GM23338 (cell line): ENCODE measurements around the gene CCNB1. TPM values are rescaled to one million over a fixed set of nuclear protein-coding genes. Genes with fewer than 3 reads are reported as not detected.

Source experiments
- ATAC-seq: fragments of 200-7000 bp; cut with Tn5 transposase; 3 replicates; pipeline ENCODE4 v1.9.1; 2020
- DNase-seq: peaks from one replicate; pipeline ENCODE4 v3.0.0-alpha.2; 2015; ENCODE audit warnings: low spot score
- H2AFZ ChIP-seq: fragments of 200-600 bp; sonication (generic); 2 replicates; pipeline ENCODE4 v1.8.0; 2016; ENCODE audit warnings: antibody characterized with exemption, mild to moderate bottlenecking, moderate library complexity
- H3F3A ChIP-seq: fragments of 200-600 bp; sonication (generic); replicated peaks from 2 replicates; pipeline ENCODE4 v1.8.0; 2017; ENCODE audit warnings: antibody characterized with exemption, mixed run types, low read depth
- H3K27ac ChIP-seq: fragments of 200-600 bp; sonication (generic); 2 replicates; pipeline ENCODE4 v1.6.1; 2016; ENCODE audit warnings: low read depth
- H3K27me3 ChIP-seq: fragments of 200-600 bp; sonication (generic); 2 replicates; pipeline ENCODE4 v1.8.0; 2016; ENCODE audit warnings: mild to moderate bottlenecking, mixed run types, moderate library complexity; ENCODE audit not compliant: insufficient read depth
- H3K36me3 ChIP-seq: fragments of 200-600 bp; sonication (generic); 2 replicates; pipeline ENCODE4 v1.8.0; 2016; ENCODE audit warnings: mild to moderate bottlenecking; ENCODE audit not compliant: insufficient read depth
- H3K4me1 ChIP-seq: fragments of 200-600 bp; sonication (generic); 2 replicates; pipeline ENCODE4 v1.8.0; 2016; ENCODE audit warnings: mild to moderate bottlenecking, moderate library complexity; ENCODE audit not compliant: insufficient read depth
- H3K4me2 ChIP-seq: fragments of 200-600 bp; sonication (generic); 2 replicates; pipeline ENCODE4 v1.7.1; 2017; ENCODE audit warnings: mixed run types
- H3K4me3 ChIP-seq: fragments of 200-600 bp; sonication (generic); 2 replicates; pipeline ENCODE4 v1.6.1; 2016; ENCODE audit warnings: mixed run types
- H3K79me2 ChIP-seq: fragments of 200-600 bp; sonication (generic); replicated peaks from 2 replicates; pipeline ENCODE4 v1.8.0; 2017; ENCODE audit warnings: mild to moderate bottlenecking; ENCODE audit not compliant: insufficient read depth
- H3K9me2 ChIP-seq: fragments of 200-600 bp; sonication (generic); 2 replicates; pipeline ENCODE4 v1.8.0; 2017; ENCODE audit not compliant: insufficient read depth
- H4K20me1 ChIP-seq: fragments of 200-600 bp; sonication (generic); replicated peaks from 2 replicates; pipeline ENCODE4 v1.8.0; 2017; ENCODE audit warnings: mild to moderate bottlenecking; ENCODE audit not compliant: insufficient read depth
- H3K27ac Mint-ChIP-seq: 2 replicates; pipeline ENCODE4 v1.8.0; 2020; ENCODE audit warnings: inconsistent platforms, mild to moderate bottlenecking, moderate library complexity, mixed read lengths
- H3K27me3 Mint-ChIP-seq: 3 replicates; pipeline ENCODE4 v1.8.0; 2022; ENCODE audit warnings: low read depth, mild to moderate bottlenecking, moderate library complexity, mixed read lengths, inconsistent platforms; ENCODE audit not compliant: insufficient read depth, poor library complexity
- H3K36me3 Mint-ChIP-seq: 3 replicates; pipeline ENCODE4 v1.8.0; 2021; ENCODE audit warnings: low read depth, mild to moderate bottlenecking, inconsistent platforms, moderate library complexity, mixed read lengths
- H3K4me1 Mint-ChIP-seq: 3 replicates; pipeline ENCODE4 v1.8.0; 2020; ENCODE audit warnings: mild to moderate bottlenecking, inconsistent platforms, mixed read lengths
- H3K4me3 Mint-ChIP-seq: 3 replicates; pipeline ENCODE4 v1.8.0; 2021; ENCODE audit warnings: moderate library complexity, mild to moderate bottlenecking, inconsistent platforms, mixed read lengths
- H3K9me3 Mint-ChIP-seq: 3 replicates; pipeline ENCODE4 v1.8.0; 2020; ENCODE audit warnings: moderate library complexity, mild to moderate bottlenecking, inconsistent platforms, mixed read lengths
- CREB1 ChIP-seq: fragments of 250-450 bp; sonication (Bioruptor Pico); IDR thresholded peaks from 2 replicates; pipeline ENCODE4 v1.5.0; 2020; ENCODE audit warnings: low read depth, mild to moderate bottlenecking, moderate library complexity
- EZH2 ChIP-seq: fragments of 200-600 bp; sonication (generic); IDR thresholded peaks from one replicate; pipeline ENCODE4 v1.8.0; 2017; ENCODE audit warnings: antibody characterized with exemption, mild to moderate bottlenecking, low read depth; ENCODE audit not compliant: unreplicated experiment
- EZH2phosphoT487 ChIP-seq: fragments of 200-600 bp; sonication (generic); IDR thresholded peaks from one replicate; pipeline ENCODE4 v1.8.1; 2018; ENCODE audit warnings: antibody characterized with exemption; ENCODE audit not compliant: unreplicated experiment
- JUNB ChIP-seq: IDR thresholded peaks from one replicate; pipeline ENCODE4 v1.6.1; 2016; ENCODE audit warnings: antibody characterized with exemption; ENCODE audit not compliant: unreplicated experiment
- NANOG ChIP-seq: IDR thresholded peaks from 2 replicates; pipeline ENCODE4 v1.6.1; 2016; ENCODE audit warnings: antibody characterized with exemption, borderline replicate concordance
- POLR2AphosphoS5 ChIP-seq: IDR thresholded peaks from 2 replicates; pipeline ENCODE4 v1.6.1; 2016; ENCODE audit warnings: antibody characterized with exemption, low read depth
- STAT1 ChIP-seq: IDR thresholded peaks from one replicate; pipeline ENCODE4 v1.6.1; 2016; ENCODE audit warnings: antibody characterized with exemption; ENCODE audit not compliant: unreplicated experiment
- ZNF114 ChIP-seq: fragments of 250-450 bp; sonication (Bioruptor Pico); IDR thresholded peaks from 2 replicates; pipeline ENCODE4 v1.5.0; 2020; ENCODE audit warnings: mild to moderate bottlenecking, moderate library complexity
- ZNF331 ChIP-seq: fragments of 250-450 bp; sonication (Bioruptor Pico); IDR thresholded peaks from 2 replicates; pipeline ENCODE4 v1.5.0; 2020; ENCODE audit warnings: low read depth, mild to moderate bottlenecking, moderate library complexity
- polyA plus RNA-seq: library from polyadenylated mRNA; unstranded; fragments of >200 nt; fragmentation: Nextera tagmentation; extraction: Ambion mirVana; gene quantifications from 2 replicates; pipeline ENCODE4 v1.2.1, GENCODE V29; 2016
- total RNA-seq: library from RNA; depleted of rRNA; stranded (reverse); fragments of >200 nt; shearing (Covaris generic); gene quantifications from 2 replicates; pipeline ENCODE4 v1.2.3, GENCODE V29; 2014
- TF ChIP-seq, protein P1 (sequence below): IDR thresholded peaks from 2 replicates; pipeline ENCODE4 v1.6.1; 2016; ENCODE audit warnings: antibody characterized with exemption
- TF ChIP-seq, protein P2 (sequence below): fragments of 250-450 bp; sonication (Bioruptor Pico); IDR thresholded peaks from 2 replicates; pipeline ENCODE4 v1.5.0; 2020; ENCODE audit warnings: mild to moderate bottlenecking, moderate library complexity
- TF ChIP-seq, protein P3 (sequence below): IDR thresholded peaks from one replicate; pipeline ENCODE4 v1.6.1; 2018; ENCODE audit warnings: antibody characterized with exemption; ENCODE audit not compliant: unreplicated experiment
- TF ChIP-seq, protein P4 (sequence below), 2 experiments: fragments of 200-600 bp in 1 of 2; sonication (generic) in 1 of 2; conservative IDR thresholded peaks; 2 replicates each; pipeline versions ENCODE4 v1.5.1 to v1.6.1; 2016 to 2017; ENCODE audit warnings: antibody characterized with exemption in 2 of 2, low read depth in 2 of 2, mild to moderate bottlenecking in 2 of 2, moderate library complexity in 1 of 2

Gene CCNB1
- total and polyA plus RNA-seq, 2 experiments from 2014 or later, result 273 to 400 TPM

DNA sequence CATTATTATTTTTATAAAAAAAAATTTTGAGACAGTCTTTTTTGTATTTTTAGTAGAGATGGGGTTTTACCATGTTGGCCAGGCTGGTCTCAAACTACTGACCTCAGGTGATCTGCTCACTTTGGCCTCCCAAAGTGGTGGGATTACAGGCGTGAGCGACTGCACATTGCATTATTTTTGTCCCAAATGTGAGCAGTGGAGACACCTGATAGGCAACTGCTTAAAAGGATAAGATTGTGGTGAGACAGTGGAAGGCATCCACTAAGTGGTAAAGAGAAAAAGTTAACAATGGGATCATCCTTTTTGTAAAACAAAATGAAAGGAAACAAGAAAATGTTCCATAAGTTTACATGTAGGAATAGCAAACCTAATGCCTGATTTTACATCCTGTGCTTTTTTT is 20.4 kb downstream of the CCNB1 start:
- DNase-seq (no peak), ATAC-seq (no peak)
- Histone ChIP-seq H3K27me3 (no peaks in the 10 kb centered on the region), H3K36me3 (peaks cover 7% of the 10 kb centered on the region; the same call in 1 of the 2 replicates), H3K79me2 (peaks cover 11% of the 10 kb centered on the region; the same call in 1 of the 2 replicates), H4K20me1 (no peaks in the 10 kb centered on the region), H3K9me2 (no peaks in the 10 kb centered on the region), H3K4me2 (no peak overlapping the region), H3K27ac (no peak overlapping the region), H3F3A (no peaks in the 10 kb centered on the region), H3K4me3 (no peak overlapping the region), H2AFZ (no peak overlapping the region), H3K4me1 (no peaks in the 10 kb centered on the region)
- Mint-ChIP-seq H3K27ac (no peak overlapping the region), H3K4me1 (no peaks in the 10 kb centered on the region; the same call in 1 of the 3 replicates), H3K36me3 (peaks cover 11% of the 10 kb centered on the region), H3K9me3 (no peaks in the 10 kb centered on the region; the same call in 2 of the 3 replicates), H3K4me3 (peak overlapping the region; percentile 26; the same call in 1 of the 3 replicates), H3K27me3 (peaks cover 10% of the 10 kb centered on the region)
- TF ChIP-seq JUNB (no peak), EZH2 (no peak), ZNF331 (CRISPR knock-in tag) (no peak), POLR2AphosphoS5 (no peak), EZH2phosphoT487 (no peak), CREB1 (no peak), NANOG (no peak), ZNF114 (CRISPR knock-in tag) (no peak), STAT1 (no peak)
- TF ChIP-seq, protein P1, sequence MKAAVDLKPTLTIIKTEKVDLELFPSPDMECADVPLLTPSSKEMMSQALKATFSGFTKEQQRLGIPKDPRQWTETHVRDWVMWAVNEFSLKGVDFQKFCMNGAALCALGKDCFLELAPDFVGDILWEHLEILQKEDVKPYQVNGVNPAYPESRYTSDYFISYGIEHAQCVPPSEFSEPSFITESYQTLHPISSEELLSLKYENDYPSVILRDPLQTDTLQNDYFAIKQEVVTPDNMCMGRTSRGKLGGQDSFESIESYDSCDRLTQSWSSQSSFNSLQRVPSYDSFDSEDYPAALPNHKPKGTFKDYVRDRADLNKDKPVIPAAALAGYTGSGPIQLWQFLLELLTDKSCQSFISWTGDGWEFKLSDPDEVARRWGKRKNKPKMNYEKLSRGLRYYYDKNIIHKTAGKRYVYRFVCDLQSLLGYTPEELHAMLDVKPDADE, result no peak
- TF ChIP-seq, protein P2, sequence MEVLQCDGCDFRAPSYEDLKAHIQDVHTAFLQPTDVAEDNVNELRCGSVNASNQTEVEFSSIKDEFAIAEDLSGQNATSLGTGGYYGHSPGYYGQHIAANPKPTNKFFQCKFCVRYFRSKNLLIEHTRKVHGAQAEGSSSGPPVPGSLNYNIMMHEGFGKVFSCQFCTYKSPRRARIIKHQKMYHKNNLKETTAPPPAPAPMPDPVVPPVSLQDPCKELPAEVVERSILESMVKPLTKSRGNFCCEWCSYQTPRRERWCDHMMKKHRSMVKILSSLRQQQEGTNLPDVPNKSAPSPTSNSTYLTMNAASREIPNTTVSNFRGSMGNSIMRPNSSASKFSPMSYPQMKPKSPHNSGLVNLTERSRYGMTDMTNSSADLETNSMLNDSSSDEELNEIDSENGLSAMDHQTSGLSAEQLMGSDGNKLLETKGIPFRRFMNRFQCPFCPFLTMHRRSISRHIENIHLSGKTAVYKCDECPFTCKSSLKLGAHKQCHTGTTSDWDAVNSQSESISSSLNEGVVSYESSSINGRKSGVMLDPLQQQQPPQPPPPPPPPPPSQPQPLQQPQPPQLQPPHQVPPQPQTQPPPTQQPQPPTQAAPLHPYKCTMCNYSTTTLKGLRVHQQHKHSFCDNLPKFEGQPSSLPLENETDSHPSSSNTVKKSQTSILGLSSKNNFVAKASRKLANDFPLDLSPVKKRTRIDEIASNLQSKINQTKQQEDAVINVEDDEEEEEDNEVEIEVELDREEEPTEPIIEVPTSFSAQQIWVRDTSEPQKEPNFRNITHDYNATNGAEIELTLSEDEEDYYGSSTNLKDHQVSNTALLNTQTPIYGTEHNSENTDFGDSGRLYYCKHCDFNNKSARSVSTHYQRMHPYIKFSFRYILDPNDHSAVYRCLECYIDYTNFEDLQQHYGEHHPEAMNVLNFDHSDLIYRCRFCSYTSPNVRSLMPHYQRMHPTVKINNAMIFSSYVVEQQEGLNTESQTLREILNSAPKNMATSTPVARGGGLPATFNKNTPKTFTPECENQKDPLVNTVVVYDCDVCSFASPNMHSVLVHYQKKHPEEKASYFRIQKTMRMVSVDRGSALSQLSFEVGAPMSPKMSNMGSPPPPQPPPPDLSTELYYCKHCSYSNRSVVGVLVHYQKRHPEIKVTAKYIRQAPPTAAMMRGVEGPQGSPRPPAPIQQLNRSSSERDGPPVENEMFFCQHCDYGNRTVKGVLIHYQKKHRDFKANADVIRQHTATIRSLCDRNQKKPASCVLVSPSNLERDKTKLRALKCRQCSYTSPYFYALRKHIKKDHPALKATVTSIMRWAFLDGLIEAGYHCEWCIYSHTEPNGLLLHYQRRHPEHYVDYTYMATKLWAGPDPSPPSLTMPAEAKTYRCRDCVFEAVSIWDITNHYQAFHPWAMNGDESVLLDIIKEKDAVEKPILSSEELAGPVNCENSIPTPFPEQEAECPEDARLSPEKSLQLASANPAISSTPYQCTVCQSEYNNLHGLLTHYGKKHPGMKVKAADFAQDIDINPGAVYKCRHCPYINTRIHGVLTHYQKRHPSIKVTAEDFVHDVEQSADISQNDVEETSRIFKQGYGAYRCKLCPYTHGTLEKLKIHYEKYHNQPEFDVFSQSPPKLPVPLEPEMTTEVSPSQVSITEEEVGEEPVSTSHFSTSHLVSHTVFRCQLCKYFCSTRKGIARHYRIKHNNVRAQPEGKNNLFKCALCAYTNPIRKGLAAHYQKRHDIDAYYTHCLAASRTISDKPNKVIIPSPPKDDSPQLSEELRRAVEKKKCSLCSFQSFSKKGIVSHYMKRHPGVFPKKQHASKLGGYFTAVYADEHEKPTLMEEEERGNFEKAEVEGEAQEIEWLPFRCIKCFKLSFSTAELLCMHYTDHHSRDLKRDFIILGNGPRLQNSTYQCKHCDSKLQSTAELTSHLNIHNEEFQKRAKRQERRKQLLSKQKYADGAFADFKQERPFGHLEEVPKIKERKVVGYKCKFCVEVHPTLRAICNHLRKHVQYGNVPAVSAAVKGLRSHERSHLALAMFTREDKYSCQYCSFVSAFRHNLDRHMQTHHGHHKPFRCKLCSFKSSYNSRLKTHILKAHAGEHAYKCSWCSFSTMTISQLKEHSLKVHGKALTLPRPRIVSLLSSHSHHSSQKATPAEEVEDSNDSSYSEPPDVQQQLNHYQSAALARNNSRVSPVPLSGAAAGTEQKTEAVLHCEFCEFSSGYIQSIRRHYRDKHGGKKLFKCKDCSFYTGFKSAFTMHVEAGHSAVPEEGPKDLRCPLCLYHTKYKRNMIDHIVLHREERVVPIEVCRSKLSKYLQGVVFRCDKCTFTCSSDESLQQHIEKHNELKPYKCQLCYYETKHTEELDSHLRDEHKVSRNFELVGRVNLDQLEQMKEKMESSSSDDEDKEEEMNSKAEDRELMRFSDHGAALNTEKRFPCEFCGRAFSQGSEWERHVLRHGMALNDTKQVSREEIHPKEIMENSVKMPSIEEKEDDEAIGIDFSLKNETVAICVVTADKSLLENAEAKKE, result no peak
- TF ChIP-seq, protein P3, sequence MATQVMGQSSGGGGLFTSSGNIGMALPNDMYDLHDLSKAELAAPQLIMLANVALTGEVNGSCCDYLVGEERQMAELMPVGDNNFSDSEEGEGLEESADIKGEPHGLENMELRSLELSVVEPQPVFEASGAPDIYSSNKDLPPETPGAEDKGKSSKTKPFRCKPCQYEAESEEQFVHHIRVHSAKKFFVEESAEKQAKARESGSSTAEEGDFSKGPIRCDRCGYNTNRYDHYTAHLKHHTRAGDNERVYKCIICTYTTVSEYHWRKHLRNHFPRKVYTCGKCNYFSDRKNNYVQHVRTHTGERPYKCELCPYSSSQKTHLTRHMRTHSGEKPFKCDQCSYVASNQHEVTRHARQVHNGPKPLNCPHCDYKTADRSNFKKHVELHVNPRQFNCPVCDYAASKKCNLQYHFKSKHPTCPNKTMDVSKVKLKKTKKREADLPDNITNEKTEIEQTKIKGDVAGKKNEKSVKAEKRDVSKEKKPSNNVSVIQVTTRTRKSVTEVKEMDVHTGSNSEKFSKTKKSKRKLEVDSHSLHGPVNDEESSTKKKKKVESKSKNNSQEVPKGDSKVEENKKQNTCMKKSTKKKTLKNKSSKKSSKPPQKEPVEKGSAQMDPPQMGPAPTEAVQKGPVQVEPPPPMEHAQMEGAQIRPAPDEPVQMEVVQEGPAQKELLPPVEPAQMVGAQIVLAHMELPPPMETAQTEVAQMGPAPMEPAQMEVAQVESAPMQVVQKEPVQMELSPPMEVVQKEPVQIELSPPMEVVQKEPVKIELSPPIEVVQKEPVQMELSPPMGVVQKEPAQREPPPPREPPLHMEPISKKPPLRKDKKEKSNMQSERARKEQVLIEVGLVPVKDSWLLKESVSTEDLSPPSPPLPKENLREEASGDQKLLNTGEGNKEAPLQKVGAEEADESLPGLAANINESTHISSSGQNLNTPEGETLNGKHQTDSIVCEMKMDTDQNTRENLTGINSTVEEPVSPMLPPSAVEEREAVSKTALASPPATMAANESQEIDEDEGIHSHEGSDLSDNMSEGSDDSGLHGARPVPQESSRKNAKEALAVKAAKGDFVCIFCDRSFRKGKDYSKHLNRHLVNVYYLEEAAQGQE, result no peak
- TF ChIP-seq, protein P4, sequence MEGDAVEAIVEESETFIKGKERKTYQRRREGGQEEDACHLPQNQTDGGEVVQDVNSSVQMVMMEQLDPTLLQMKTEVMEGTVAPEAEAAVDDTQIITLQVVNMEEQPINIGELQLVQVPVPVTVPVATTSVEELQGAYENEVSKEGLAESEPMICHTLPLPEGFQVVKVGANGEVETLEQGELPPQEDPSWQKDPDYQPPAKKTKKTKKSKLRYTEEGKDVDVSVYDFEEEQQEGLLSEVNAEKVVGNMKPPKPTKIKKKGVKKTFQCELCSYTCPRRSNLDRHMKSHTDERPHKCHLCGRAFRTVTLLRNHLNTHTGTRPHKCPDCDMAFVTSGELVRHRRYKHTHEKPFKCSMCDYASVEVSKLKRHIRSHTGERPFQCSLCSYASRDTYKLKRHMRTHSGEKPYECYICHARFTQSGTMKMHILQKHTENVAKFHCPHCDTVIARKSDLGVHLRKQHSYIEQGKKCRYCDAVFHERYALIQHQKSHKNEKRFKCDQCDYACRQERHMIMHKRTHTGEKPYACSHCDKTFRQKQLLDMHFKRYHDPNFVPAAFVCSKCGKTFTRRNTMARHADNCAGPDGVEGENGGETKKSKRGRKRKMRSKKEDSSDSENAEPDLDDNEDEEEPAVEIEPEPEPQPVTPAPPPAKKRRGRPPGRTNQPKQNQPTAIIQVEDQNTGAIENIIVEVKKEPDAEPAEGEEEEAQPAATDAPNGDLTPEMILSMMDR (conservative IDR thresholded peaks at IDR 0.05; ENCODE audit: low read depth in 2 of 2), result no peak
